ENCODE data around the gene TSPAN33.

The TSPAN33 gene

DNA sequence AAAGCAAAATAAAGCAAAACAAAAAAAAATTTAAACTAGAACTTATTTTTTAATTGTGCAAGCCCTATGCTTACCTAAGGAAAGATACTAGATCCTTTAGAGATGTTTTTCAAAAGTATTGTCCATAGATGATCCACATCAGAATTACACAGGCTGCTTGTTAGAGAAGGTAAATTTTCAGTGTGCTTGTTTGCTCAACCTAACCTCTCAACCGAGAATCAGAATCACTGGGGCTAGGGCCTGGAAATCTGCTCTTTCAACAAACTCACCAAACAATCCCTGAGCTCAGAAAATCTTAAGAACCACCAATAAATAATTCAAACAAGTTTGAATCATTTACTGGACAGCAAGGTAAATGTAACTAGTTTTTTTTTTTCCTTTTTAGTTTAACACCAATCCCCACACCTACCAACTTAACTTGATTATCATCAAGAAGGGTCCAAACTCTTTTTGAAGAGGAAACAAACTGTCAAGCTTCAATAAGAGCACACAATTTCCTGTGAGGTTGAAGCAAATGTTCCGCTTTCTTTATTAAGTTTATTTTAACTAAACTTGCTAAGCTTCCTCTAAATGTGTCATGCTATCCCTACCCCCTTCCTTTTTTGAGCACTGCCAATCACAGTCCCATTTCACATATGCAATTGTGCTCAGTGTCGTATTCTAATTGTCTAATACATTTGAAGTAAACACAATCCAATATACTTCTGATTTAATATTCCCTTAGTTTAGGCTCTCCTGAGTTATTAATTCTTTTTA is 7.4 kb upstream of the TSPAN33 start:
- no peak for DNase-seq

DNA sequence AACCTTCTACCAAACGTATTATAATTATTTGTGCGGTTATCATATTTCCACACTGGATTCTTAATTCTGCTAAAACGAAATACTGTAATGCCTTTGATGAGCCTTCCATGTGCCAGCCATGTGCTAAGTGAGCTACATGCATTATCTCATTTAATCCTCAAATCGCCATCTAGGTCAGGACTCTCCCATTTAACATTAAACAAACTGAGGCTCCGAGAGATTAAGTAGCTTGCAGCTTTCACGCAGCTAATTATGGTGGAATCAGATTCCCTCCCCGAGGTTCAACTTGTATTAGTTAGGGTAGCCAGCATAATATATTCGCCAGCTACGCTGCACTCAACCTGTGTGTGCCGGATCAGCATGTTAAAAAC is 798 bp upstream of the TSPAN33 start:
- DNase-seq: no peak

DNA sequence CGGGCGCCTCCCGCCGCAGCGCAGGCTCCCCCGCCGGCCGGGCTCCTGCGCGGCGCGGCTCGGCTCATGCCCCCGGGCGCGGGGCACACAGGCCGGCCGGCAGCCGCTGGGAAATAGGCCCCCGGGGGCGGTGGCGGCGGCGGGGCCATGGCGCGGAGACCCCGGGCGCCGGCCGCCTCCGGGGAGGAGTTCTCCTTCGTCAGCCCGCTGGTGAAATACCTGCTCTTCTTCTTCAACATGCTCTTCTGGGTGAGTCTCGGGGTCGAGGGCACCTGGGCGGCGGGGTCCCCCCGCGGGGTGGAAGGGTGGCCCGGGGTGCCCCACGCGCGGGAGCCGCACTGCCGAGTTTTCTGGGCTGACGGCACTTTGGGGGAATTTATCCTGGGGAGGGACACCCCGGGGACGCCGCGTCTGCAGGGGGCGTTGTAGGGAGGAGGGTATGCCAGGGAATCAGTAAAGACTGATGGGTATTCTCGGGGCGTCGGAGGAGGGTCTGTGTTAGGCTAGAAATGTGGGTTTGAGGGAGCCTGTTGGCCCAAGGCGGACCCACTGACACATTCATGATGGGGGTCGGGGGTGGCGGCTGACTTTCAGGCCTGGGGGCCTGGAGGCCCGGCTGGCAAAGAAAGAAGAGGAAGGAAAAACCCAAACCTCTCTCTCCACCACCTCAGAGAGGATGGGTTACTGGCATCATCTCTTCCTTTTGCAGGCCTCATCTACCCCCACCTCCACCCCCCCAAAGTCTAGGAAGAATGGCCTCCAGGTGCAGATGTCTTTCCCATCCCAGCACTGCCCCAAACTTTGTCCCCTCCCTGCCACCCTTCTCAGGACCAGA is 544 bp downstream of the TSPAN33 start:
- no peak for DNase-seq

DNA sequence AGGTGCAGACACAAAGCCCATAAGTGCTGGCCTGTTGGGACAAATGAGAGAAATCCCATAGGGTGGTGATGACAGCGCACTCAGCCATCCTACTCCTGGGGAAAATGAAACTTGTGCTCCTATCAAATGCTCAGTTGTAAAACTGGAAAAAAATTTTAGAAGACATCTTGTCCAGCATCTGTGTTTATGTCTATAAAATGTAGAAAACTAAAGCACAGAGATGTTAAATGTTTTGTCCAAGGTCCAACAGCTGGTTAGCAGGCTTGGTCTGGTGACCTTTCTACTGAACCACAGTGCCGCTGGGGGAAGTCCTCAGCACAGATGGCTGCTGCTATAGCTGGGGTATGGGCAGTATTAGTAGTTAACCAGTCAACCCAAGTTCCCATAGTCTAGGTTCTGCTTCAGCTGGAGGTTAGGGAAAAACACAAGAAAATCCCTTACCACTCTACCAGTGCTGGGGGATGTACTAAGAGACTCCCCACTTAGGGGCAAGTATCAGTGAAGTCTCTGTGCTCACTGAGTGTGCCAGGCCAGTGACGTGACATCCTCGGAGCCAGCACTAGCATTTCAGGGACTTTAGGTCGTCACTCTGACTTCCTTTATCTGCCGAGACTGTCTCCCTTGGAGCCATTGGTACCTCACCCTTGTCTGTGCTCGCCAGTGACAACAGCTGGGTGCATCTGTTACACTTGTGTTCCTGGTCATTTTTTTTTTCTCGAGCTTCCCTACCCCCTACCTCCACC is 1.9 kb downstream of the TSPAN33 start:
- no peak for DNase-seq

DNA sequence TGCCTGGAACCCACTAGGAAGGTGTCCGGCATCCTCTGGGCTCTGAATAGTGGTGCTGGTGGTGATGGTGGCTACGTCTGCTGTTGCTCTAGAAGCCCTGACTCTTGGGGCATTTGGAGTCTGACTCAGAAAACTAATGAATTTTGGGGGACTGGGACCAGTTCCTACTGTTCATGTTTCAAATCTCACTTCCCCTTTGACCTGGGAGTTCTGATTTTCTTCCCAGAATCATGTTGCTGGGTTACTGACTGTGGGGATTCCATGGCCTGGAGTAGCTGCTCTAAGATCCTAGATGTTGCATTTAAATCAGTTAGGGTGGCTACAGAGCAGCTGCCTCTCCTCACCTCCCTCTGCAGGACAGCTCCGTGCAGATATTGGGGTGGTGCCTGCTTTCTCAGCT is 3.2 kb downstream of the TSPAN33 start:
- no peak for DNase-seq

DNA sequence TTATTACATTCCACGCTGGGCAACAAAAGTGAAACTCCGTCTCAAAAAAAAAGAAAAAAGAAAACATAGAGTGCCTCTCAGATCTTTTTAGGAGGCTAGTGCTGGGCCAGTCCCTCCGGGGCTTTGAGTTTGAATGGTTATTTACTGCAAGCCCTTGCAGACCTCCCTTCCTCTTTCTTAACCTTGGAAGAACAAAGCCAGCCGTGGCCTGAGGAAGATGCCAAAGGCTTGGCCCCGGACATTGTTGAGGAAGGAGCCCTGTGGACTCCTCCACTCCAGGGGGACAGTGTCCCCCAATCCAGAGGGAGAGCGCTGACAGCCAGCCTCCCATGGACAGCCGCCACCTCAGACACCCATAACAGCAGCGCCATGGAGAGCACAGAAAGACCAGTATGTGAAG is 5.0 kb downstream of the TSPAN33 start:
- DNase-seq: no peak

DNA sequence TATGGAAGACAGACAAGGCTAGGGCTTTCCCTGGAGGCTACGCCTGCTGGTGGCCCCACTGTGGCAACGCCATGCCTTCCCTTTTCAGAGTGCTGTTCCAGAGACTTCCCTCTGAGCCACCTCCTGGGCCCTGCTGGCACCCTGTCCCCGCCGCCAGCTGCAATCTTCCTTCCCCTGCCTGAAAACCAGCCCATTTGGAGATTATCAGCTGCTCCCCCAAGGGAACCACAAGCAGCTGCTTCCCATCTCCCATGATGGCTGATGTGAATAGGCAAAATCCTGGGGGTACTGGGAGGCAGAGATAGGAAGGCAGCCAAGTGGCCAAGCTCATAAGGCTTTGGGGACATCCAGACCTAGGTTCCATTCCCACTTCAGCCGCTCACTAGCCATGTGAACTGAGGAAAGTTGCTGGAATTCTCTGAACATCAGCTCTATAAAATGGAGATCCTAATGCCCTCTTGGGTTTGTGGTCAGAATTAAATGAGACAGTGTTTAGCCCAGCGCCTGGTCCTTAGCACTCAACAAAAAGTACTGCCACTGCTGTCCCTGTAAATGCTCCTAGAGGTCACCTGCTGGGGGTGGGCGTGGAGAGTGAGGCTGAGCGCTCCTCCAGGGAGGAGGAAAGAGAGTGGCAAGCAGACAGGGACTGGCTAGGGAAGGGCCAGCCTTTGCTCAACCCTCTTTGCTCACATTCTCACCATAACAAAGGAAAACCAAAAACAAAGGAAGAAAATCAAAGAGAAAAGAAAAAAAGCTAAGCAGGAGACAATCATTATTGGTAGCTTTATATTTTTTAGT is 5.9 kb downstream of the TSPAN33 start:
- DNase-seq: no peak

DNA sequence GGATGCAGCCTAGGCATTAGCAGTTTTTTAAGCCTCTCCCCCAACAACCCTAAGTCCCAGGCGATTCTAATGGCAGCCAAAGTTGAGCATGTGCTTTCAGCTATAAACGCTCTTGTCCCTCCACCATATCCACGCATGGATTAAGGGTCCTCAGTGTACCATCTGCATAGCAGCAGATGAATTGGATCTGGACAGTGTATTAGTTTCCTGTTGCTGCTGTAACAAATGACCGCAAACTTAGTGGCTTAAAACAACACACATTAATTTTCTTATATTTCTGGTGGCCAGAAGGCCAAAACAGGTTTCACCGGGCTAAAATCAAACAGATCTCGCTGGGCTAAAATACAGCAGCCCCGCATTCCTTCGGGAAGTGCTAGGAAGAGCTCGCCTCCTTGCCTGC is 13.1 kb downstream of the TSPAN33 start:
- no peak for DNase-seq

DNA sequence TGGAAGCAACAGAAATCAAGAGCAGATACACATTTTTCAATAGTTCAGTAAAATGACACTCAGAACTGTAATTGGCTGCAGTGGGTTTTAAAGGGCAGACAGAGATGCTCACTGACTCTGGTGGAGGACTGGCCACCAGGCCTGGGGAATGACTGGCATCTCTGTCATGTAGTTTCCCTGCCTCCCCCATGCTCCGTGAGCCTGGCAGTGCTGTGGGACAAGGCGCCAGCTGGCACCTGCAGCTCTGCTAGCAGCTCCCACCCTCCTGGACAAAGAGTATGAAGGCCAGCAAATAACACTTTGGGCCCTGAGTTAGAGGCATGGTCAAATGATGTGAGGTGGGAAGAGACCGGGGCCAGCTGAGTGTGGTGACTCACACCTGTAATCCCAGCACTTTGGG is 15.0 kb downstream of the TSPAN33 start:
- DNase-seq: no peak

DNA sequence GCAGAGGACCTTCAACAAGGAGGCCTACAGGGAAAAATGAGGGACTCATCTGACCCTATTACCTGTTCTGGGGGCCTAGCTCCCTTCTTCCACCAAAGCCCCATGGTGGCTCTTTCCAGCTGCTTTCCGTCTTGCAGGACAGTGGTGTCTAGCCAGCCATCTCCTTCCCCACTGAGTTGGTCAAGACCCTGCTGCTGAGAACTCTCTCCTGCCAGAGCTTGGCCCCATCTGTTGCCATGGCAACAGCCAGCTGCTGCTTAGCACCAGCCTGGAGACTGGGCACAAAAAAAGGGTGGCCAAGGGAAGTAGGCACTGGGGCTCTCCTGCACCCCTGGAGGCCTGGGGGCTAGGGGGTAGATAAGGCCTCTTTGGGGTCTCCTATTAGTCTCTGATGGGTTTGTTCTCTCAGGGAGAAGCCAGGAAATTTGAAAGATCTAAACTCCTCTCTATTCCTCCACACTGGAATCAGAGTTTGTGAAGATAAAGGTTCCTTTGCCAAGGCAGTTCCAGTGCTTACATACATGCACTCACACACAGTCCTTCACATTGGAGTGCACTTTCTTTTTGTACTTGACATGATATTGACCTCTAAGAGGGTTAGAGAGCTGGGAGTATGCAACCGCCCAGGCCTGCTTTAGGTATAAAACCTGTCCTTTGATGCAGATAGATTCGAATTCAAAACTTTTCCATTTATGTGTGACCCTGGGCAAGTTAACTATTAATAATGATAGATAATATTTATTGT is 15.8 kb downstream of the TSPAN33 start:
- no peak for DNase-seq

DNA sequence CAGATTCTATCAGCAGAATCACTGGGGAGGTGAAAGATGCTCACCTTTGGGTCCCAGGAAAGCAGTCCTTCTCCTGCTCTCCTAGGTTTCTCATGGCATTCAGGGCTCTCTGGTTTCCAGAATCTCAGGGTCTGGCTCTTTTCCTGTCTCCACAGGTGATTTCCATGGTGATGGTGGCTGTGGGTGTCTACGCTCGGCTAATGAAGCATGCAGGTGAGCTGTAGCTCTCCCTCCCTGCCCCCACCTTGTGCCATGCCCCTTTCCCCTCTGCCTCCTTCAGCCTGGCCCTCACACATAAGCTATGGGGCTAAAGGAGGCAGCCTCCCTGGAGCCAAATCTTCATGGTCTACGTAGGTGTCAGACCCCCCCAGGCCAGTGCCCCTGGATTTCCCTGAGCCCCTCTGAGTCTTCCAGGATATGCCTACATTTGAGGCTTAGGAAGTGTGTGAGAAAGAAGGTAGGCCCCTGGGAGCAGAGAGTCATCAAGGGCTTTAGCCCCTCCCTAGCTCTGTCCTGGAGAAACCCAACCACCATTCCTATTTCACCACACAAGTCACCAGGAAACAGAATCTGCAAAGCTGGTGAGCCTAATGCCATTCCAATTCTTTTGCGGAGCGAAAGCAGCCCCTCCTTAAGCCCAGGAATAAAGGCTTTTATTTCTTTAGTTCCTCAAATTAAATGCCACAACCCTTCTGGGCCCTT is 17.2 kb downstream of the TSPAN33 start:
- DNase-seq: no peak

DNA sequence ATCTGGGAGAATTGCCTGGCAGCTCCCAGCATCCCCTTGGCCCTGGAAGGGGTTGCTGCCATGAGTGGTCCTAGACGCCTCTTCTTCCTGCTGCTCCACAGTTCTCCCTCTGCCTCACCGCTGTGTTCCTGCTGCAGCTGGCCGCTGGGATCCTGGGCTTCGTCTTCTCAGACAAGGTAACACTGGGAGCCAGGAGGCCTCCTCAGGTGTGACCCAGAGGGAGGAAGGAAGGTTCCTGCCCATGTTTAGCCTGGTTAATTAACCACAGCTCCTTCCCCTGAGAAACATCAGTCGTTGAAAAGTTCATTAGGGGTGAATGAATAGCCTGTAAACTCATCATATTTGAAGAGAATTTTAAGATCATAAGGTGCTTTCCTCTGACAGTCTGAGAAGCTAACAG is 18.2 kb downstream of the TSPAN33 start:
- DNase-seq: no peak

DNA sequence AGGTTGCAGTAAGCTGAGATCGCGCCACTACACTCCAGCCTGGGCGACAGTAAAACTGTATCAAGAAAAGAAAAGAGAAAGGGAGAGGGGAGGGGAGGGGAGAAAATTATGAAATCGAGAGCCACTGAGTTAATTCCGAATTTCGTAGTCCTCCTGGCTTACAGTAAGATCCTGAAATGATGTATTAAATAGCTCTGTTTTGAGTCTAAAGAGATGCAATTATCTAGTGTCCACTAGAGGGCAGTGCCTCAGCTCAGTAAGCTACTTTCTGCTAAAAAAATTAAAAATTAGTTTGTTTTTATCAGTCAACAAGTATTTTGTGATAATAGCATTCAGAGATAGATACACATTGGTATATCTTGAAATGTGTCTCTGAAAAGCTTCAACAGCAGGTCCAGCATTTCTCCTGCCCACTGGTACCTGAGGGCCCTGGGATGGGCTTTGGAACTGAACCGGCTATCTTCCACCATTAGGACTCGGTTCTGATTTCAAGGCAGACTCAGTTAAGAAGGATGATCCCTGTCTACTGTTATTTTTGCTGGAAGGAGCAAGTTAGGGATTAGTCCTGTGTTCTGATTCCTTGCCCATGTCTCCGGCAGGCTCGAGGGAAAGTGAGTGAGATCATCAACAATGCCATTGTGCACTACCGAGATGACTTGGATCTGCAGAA is 19.5 kb downstream of the TSPAN33 start:
- DNase-seq: no peak

DNA sequence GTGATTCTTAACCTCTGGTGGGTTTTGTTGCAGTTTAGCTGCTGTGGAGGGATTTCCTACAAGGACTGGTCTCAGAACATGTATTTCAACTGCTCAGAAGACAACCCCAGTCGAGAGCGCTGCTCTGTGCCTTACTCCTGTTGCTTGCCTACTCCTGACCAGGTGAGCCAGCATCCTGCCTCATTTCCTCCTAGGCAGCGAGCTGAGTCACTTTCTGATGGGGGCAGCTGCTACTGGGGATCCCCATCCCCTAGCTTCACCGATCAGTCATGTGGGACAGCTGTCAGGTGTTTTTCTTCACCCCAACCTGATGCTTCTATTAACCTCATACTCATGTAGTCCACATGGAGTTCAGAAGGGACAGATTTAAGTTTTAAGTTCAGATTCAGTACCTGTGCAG is 22.2 kb downstream of the TSPAN33 start:
- no peak for DNase-seq

DNA sequence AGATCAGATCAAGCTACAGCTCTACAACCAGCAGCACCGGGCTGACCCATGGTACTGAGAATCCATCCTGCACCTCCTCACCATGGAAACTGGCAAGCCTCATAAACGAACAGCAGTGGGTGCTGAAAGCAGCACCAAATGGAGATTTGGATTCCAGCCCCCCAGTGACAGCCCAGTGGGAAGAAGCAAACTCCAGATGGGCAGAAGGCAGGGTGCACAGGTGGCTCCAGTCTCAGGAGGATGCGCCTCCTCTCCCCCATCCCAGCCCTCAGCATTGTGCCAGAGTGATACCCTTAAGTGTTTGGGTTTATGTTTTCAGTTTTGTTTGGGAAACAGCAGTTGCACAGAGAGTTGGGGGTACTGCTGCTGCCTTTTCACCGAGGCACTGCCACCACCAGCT is 23.3 kb downstream of the TSPAN33 start:
- DNase-seq: no peak

DNA sequence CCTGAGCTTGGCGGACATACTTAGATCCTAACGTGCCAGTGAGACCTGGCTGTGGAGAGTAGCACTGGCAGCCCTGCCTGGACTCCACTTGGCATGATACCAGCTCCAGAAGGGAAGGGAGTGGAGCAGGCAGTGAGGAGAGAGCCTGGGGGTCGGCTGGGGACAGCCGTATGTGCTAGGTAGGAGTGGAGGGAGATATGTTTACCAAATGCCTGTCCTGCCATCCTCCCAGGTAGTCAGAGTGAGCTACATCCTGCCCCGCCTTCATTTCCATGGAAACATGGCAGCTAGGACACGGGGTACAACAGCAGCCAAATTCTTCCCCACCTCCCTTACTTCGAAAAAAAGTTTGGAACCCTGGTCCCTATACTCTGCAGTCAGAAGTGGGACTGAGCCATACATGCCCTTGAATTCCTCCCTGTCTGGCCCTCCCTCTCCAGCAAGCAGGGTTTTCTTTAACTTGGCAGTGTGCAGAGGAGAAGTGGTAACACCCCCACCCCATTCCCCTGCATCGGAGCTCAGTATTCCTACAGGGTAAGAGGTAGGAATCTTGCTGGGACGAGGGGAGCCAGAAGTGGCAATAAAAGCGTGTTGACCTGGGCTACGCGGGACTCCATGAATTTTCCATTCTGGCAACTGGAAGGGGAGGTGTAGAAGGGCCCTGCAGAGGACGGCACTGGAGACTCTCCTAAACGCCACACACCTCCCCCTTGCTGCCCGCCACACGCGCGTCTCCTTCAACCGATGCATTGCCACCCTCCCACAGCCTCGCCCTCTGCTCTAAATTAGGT is 23.9 kb downstream of the TSPAN33 start:
- no peak for DNase-seq

DNA sequence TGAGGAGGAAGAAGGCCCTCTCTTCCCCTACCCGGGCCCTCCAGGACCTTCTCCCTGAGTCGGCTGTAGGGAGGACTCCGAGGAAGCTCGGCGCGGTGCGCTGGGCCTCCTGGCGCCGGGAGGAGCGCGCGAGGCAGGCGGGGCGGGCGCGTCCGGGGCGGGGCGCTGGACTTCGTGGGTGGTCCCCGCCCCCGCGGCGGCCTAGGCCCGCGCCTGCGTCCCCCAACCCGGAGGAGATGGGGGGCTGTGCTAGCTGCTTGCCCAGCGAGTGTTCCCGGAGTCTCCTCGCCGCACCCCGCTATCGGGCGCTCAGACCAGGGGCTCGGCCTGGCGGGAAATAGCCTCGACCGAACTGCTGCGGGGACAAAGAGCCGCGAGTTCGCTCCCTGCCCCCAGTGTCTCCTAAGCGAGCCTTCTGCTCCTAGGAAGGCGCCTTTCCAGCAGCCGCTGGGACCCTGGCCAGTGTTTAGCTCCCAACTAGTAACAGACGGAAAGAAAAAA is 24.7 kb downstream of the TSPAN33 start:
- no peak for DNase-seq

DNA sequence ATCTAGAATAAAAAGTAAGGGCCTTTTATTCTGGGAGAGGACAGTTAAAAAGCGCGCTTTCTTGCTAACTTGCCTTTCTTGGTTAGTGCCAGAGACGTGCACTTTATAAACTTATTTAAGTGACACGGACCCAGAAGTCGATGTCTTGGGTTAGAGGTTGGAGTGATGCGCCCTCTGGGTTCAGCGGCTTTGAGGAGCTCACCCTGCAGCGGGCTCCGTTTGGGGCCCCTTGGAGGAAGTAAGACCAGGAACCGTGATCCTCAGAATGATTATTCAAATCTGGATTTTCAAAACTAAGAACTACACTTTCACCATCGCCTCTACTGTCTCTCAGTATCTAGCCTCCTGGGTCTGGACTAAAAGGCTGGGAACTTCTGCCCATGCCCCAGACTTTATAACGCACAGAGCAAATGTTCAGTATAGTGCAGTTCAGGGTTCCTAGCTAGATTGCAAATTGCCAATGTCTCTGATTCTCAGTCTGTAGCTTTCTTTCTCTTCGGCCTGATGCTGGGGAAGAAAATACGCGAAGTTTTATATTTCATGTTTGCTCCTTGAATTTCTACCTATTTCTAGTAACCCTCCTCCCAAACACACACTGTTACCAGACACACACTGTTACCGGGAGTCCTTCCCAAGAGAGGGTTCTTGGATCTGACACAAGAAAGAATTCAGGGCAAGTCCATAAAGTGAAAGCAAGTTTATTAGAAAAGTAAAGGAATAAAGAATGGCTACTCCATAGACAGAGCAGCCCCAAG is 25.4 kb downstream of the TSPAN33 start:
- no peak for DNase-seq

DNA sequence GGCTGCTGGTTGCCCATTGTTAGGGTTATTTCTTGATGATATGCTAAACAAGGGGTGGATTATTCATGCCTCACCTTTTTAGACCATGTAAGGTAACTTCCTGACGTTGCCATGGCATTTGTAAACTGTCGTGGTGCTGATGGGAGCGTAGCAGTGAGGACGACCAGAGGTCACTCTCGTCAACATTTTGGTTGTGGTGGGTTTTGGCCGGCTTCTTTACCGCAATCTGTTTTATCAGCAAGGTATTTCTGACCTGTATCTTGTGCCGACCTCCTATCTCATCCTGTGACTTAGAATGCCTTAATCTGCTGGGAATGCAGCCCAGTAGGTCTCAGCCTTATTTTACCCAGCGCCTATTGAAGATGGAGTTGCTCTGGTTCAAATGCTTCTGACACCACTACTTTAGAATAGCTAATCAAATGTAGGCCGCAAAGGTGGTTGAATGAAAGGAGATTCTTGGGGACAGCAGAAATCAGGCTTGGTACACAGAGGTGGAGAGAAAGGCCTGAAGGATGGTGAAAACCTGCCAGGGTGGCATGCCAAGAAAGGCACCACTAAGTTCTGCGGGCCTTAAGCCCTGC is 26.0 kb downstream of the TSPAN33 start:
- DNase-seq: no peak
